Measurements from ENCODE around the gene FAM193B. TPM values are rescaled to one million over a fixed set of nuclear protein-coding genes. Genes with fewer than 3 reads are reported as not detected.

The FAM193B gene
- total and polyA plus RNA-seq, 9 of the 15 experiments (the other 6 are each of a cell fraction or from before 2014, with no cell fraction given): 4.4 to 76.4 (median 37.3) TPM

- TF ChIP-seq THRB (CRISPR knock-in tag; conservative IDR thresholded peaks at IDR 0.05) (peak; percentile 85), CBX2 (IDR thresholded peaks at IDR 0.05; ENCODE audit: insufficient read depth, low read length, poor library complexity, severe bottlenecking) (no peak), POLR2B (IDR thresholded peaks at IDR 0.05; ENCODE audit: low read depth, partially characterized antibody) (peak; percentile 45), POLR2G (IDR thresholded peaks at IDR 0.05; ENCODE audit: low read depth, low read length) (peak; percentile 45; the same call in 1 of the 2 replicates), MYNN (IDR thresholded peaks at IDR 0.05) (peak; percentile 67; the same call in 1 of the 2 replicates), MYNN (CRISPR knock-in tag; IDR thresholded peaks at IDR 0.05) (no peak), POLR2A (conservative IDR thresholded peaks at IDR 0.05) (peak; percentile 45; the same call in 1 of the 2 replicates)
Measured at GRCh38 chr5:177484902-177485549, 69.3 kb downstream of the FAM193B start (continued).

DNA sequence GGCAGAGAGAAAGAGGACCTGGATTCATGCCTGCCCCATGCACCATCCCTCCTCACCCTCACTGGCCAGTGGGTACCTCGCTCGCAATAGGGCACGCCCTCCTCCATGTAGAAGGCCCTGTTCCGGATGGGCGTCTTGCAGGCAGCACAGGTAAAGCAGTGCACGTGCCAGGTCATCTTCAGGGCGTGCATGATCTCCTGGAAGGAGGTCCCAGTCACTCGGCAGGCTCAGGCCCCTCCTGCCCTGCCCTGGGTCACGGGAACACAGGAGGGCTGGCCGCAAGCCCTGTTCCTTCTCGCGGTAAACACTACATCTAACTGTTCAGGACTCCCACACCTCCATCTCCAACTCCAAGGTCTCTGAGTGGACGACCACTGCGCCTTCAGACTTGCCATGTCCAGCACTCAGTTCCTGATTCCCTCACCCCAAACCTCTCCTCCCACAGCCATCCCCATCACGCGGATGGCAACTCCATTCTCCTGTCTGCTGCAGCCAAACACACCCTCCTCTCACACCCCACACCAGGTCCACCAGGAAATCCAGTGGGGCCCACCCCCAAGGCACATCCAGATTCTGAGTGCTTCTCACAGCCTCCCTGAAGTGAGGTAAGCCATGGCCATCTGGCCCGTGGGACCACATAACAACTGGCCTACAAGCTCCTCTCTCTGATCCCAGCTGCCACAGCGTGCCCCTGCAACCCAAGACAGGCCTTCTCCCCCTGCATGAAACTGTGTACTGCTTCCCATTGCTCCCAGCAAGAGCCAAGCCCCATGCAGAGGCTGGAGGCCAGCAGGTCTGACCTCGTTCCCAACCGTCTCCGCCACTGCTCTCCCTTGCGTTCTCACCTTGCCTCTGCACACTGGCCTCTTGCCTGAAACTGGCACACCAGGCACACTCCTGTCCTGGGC, 70.1 kb downstream of the FAM193B start:
- WGBS (ENCODE audit: insufficient coverage, low coverage, missing lambda C conversion rate): 75% methylated on average over 22 of the region's 22 CpGs
- Histone ChIP-seq H3K9ac (ENCODE audit: insufficient read depth in 1 of 2, low read depth in 2 of 2, low read length in 2 of 2) (peak overlapping the region in 1 of 2 experiments; percentile 76; a peak in 2 of 4 replicates), H3K27me3 (ENCODE audit: control insufficient read depth in 2 of 2, insufficient read depth in 2 of 2, low read length in 2 of 2) (no peaks in the 10 kb centered on the region), H3K79me2 (ENCODE audit: control insufficient read depth, insufficient read depth, low read length) (no peaks in the 10 kb centered on the region), H4K20me1 (replicated peaks; ENCODE audit: control insufficient read depth, insufficient read depth, low read length) (no peaks in the 10 kb centered on the region), H3K9me3 (replicated peaks; ENCODE audit: control insufficient read depth, insufficient read depth, low read depth, low read length) (no peaks in the 10 kb centered on the region), H3K9me1 (ENCODE audit: control insufficient read depth, insufficient read depth, low read length) (no peaks in the 10 kb centered on the region), H3K4me3 (no peak overlapping the region), H3K27ac (ENCODE audit: extremely low read depth, low read depth, low read length) (no peak overlapping the region; the same call in 2 of the 3 replicates), H3K4me1 (replicated peaks in 1 of 2; ENCODE audit: control insufficient read depth in 2 of 2, insufficient read depth in 2 of 2, low read length in 2 of 2) (peaks cover 8 to 34% of the 10 kb centered on the region in 2 experiments), H3K36me3 (ENCODE audit: control insufficient read depth, insufficient read depth, low read length) (peaks cover 62% of the 10 kb centered on the region; the same call in 2 of the 3 replicates), H3K4me2 (ENCODE audit: insufficient read depth, low read length) (no peak overlapping the region), H2AFZ (ENCODE audit: low read depth, low read length) (no peak overlapping the region)
- intact Hi-C loops (cut with micrococcal nuclease): no loop called here
- peak; percentile 10 for ATAC-seq
- POLR2A ChIA-PET: interaction anchor here (0.9 to 2.4 kb wide), 3 partner anchors 7 to 33 kb away, joined by 3 to 14 read pairs (median 4); no protein-coding TSS in a partner anchor
- in situ Hi-C loops (cut with MboI): no loop called here
- FAIRE-seq: no peak
- CTCF ChIA-PET (ENCODE audit: low intra/inter-chr PET ratio): no interaction called here
- BruUV-seq (replicated peaks): no TSS peak
- DNase-seq (ENCODE audit: extremely low read depth in 1 of 4, low spot score in 3 of 4): no peak
- TF ChIP-seq ILF3 (IDR thresholded peaks at IDR 0.05; ENCODE audit: borderline replicate concordance) (no peak), MEF2D (tag; conservative IDR thresholded peaks at IDR 0.05; ENCODE audit: low read depth) (no peak), KLF6 (CRISPR knock-in tag; IDR thresholded peaks at IDR 0.05; ENCODE audit: borderline replicate concordance) (no peak), ZBTB1 (CRISPR knock-in tag; IDR thresholded peaks at IDR 0.05; ENCODE audit: borderline replicate concordance, low read depth) (no peak), PML (IDR thresholded peaks at IDR 0.05; ENCODE audit: low read length) (peak; percentile 21; the same call in 1 of the 2 replicates), SP1 (CRISPR knock-in tag; IDR thresholded peaks at IDR 0.05) (no peak), CREB5 (CRISPR knock-in tag; IDR thresholded peaks at IDR 0.05) (no peak)
- TF ChIP-seq, protein P1, sequence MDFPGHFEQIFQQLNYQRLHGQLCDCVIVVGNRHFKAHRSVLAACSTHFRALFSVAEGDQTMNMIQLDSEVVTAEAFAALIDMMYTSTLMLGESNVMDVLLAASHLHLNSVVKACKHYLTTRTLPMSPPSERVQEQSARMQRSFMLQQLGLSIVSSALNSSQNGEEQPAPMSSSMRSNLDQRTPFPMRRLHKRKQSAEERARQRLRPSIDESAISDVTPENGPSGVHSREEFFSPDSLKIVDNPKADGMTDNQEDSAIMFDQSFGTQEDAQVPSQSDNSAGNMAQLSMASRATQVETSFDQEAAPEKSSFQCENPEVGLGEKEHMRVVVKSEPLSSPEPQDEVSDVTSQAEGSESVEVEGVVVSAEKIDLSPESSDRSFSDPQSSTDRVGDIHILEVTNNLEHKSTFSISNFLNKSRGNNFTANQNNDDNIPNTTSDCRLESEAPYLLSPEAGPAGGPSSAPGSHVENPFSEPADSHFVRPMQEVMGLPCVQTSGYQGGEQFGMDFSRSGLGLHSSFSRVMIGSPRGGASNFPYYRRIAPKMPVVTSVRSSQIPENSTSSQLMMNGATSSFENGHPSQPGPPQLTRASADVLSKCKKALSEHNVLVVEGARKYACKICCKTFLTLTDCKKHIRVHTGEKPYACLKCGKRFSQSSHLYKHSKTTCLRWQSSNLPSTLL (IDR thresholded peaks at IDR 0.05): no peak

All from K562 (cell line).